HFF-Myc (cell line): ENCODE data around the gene REC114.
"Not testable (repeated sequence)": the region's sequence is repeated elsewhere in the genome, so short reads cannot be mapped to it uniquely, and the experiment has no call there.

ENCODE experiments used
- DNase-seq: peaks from one replicate; pipeline ENCODE4 v3.0.0-alpha.2; 2011; ENCODE audit warnings: low read depth; ENCODE audit errors: extremely low read depth
- H3K4me3 ChIP-seq: replicated peaks from 2 replicates; pipeline ENCODE4 v1.5.1; 2011; ENCODE audit warnings: low read depth, mild to moderate bottlenecking, control low read depth, low read length
- TF ChIP-seq, protein P1 (sequence below): IDR thresholded peaks from 2 replicates; pipeline ENCODE4 v1.5.1; 2012; ENCODE audit warnings: mild to moderate bottlenecking, low read depth, low read length, control low read depth; ENCODE audit errors: missing control alignments

The REC114 gene

GRCh38 chr15:73538563-73539211 is 95.7 kb downstream of the REC114 start:
- H3K4me3 ChIP-seq = no peak overlapping the region
- TF ChIP-seq, protein P1, sequence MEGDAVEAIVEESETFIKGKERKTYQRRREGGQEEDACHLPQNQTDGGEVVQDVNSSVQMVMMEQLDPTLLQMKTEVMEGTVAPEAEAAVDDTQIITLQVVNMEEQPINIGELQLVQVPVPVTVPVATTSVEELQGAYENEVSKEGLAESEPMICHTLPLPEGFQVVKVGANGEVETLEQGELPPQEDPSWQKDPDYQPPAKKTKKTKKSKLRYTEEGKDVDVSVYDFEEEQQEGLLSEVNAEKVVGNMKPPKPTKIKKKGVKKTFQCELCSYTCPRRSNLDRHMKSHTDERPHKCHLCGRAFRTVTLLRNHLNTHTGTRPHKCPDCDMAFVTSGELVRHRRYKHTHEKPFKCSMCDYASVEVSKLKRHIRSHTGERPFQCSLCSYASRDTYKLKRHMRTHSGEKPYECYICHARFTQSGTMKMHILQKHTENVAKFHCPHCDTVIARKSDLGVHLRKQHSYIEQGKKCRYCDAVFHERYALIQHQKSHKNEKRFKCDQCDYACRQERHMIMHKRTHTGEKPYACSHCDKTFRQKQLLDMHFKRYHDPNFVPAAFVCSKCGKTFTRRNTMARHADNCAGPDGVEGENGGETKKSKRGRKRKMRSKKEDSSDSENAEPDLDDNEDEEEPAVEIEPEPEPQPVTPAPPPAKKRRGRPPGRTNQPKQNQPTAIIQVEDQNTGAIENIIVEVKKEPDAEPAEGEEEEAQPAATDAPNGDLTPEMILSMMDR = no peak
- DNase-seq = no peak

- H3K4me3 ChIP-seq = no peak overlapping the region
- DNase-seq = no peak
- TF ChIP-seq, protein P1 = no peak
Measured at GRCh38 chr15:73539212-73540128, 96.5 kb downstream of the REC114 start.

DNA sequence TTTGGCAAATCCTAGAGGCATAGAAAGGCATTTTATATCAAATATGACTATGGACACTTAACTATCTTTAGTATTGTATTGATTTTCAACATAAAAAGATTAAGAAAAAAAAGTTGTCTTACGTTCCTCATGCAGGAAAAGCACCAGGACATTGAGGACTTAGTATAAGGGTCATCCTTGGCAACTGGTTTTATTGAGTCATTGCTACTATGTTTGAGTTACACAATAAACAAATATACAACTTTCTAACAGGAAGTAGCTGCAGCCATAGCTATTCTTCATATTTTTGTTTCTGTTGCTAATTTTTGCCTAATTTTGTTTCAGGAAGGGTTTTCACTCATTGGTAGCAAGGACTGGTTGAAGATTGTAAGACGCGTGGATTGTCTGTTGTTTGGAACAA is 97.2 kb downstream of the REC114 start:
- no peak overlapping the region for H3K4me3 ChIP-seq
- DNase-seq = no peak
- TF ChIP-seq, protein P1 = no peak

DNA sequence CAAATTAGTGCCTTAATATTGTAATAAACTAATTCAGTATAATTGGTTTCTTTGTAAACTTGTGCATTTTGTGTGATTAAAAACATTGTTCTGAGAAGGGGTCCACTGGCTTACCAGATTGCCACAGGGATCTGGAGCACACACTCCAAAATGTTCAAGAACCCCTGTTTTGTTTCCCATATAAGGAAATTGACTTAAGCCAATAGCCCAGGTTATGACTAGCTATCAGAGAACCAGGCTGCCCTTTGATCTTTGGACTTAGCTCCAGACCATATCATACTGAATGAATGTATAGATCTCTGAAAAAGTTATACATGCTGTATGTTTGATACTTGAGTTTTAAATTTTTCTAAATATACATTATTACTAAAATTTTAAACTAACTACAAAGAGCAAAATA is 98.5 kb downstream of the REC114 start:
- no peak overlapping the region for H3K4me3 ChIP-seq
- DNase-seq = no peak
- TF ChIP-seq, protein P1 = no peak

DNA sequence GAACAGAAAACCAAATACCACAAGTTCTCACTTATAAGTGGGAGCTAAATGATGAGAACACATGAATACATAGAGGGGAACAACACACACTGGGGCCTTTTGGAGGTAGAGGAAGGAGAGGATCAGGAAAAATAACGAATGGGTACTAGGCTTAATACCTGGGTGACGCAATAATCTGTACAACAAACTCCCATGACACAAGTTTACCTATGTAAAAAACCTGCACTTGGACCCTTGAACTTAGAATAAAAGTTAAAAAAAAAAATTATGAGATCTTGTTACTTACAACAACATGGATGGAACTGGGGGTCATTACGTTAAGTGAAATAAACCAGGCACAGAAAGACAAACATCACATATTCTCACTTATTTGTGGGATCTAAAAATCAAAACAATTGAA is 106.0 kb downstream of the REC114 start:
- not testable (repeated sequence) for DNase-seq, H3K4me3 ChIP-seq

- TF ChIP-seq, protein P1 = no peak
- no peak for DNase-seq
- H3K4me3 ChIP-seq = no peak overlapping the region
Measured at GRCh38 chr15:73550190-73550589, 107.2 kb downstream of the REC114 start.

DNA sequence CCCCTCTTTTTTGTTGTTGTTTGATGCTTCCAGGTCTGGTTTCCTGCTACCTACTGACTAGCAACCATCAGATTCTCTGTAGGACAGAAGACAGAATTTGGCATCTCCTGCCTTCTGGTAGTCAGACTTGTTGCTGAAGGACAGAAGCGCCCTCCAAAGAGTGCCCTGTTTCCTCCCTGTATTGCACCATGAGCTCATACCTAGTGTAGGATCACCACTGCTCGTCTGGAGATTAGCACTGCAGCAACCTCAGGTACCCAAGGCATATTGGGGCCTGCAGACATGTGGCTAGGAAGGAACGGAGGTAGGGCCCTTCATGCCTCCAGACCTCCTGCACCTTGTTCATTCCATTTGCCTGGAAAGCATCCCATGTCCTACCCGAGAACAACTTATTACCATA is 112.1 kb downstream of the REC114 start:
- TF ChIP-seq, protein P1 = no peak
- no peak for DNase-seq
- H3K4me3 ChIP-seq = no peak overlapping the region
